GM21447 (cell line): ENCODE data around the gene MYLK4.

Source experiments
- ATAC-seq: cut with Tn5 transposase; IDR thresholded peaks from one replicate; pipeline ENCODE4 v1.9.1; 2021; ENCODE audit not compliant: unreplicated experiment

The MYLK4 gene

DNA sequence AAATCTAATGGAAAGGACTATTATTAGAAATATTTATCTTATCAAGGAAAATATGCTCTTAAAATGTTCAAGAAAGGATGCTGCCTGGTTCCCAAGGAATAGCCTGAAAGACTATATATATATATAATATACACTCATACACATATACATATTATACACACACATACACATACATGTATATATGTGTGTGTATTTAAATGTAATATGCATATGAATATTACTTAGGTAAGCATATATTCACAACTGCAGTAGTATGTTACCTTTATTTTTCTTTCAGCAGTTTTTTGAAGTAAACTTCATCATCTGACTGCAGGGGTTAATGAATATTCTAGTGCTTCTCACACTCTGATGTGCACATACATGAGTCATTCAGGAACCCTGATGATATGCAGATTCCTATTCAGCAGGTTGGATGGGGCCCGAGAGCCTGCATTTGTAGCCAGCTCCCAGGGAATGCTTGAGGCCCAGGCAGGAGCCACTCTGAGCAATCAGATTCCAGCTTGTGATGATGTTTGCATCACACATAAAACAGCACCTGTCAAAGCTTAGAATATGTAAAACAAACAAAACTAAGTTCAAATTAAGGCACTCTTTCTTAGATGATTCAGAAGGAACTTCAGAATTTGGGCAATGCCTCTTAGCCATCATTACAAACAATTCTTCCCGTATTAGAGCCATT, 16.1 kb downstream of the MYLK4 start:
- ATAC-seq = no peak

DNA sequence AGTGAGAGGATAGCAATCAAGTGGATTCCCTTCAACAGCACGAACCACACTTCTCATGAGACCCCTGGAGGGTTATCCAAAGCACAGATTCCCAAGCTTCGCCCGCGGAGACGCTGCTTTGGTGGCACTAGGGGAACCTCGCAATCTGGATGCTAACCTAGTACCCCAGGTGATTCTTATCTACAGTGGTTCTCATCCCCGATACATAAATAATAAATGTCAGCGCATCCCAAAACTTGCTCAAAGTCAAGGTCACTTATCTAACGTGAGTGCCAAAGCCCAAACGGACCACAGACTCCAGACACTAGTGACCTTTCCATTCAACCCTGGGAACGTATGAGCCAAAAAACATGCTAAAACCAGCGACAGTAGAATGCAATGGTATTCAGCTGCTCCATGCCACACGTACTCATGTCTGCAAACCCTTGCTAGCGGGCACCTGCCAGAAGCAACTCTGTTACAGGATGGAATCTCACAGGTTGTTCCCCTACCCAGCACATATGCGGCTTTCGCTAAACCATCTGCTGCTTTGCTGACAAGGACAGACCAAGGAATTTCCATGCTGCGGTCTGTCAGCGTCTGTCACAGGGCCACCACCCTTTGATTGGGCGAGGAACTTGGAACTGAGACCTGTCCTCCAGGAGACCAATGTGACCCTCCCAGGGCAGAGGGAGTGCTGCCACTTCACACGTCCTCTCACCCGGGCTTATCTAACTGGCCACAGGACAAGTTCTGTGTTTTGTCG, 16.8 kb downstream of the MYLK4 start:
- ATAC-seq = no peak

DNA sequence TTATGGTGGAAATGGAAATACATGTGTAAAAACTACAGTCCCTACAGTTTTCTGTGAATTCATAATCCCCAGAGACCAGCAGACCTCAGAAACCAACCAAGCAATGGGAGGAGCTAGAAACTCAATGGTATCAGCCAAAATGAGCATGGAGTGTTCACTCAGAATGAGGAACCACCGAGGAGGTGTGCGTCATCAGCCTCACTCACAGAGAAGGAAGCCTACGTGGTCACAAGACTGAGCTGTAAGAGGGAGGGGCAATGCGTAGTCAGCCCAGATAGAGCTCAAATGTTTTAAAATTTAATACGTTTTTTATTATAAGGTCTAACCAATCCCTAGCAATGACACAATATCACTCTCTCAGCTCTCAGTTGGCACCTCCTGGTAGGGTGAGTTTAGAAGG, 17.4 kb downstream of the MYLK4 start:
- peak; percentile 94 for ATAC-seq

DNA sequence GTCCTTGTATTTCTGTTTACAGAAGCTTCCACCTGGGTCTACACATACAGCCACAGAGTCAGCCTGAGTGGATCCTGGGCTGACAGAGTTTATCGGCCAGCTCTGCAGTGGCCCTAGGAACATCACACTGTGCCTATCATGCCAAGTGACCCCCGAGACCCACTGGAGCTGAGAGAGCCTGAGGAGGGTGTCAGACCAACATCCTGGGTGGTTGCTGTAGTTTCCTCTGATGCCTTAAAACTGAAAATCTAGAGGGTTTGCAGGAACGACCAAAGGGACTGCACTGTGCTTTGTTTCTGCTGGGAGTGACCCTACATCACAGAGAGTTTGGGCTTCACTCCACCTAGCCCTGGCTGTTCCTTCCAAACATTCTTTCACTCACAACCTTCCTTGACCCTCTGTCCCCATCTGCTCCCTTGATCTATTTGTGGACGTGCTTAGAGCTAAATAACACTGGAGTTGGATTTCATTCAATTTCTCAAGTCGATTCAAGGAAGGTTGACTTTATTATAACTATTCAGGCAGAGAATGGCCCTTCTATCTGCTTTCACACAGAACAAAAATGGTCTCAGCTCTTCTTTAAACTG, 18.1 kb downstream of the MYLK4 start:
- no peak for ATAC-seq

DNA sequence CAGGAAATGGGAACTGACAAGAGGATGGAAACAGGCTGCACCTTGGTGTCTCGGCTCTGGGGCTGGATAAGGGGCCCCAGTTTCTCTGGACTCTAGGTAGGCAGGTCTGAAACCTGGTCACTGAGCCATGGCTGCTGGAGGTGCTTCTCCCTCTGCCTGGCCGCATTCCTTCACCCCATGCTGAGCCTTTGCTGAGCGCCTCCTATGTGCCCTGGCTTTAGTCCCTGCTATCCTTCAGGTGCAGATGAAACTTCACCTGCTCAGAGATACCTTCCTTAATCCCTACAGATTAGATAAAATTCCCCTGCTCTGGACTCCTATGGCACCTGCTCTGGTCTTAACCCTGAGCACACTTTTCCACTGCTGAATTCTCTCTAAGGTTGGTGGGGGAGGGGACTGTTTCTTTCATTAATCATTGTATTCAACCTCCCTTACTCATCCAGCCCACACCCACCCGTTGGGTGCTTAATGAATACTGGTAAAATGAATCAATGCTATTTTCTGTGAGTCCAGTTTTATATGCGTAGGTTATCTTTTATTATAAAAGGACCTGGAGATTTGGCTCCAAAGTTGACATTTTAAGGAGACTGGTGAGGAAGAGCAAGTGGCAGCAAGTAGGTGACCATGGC, 19.3 kb downstream of the MYLK4 start:
- ATAC-seq = no peak

DNA sequence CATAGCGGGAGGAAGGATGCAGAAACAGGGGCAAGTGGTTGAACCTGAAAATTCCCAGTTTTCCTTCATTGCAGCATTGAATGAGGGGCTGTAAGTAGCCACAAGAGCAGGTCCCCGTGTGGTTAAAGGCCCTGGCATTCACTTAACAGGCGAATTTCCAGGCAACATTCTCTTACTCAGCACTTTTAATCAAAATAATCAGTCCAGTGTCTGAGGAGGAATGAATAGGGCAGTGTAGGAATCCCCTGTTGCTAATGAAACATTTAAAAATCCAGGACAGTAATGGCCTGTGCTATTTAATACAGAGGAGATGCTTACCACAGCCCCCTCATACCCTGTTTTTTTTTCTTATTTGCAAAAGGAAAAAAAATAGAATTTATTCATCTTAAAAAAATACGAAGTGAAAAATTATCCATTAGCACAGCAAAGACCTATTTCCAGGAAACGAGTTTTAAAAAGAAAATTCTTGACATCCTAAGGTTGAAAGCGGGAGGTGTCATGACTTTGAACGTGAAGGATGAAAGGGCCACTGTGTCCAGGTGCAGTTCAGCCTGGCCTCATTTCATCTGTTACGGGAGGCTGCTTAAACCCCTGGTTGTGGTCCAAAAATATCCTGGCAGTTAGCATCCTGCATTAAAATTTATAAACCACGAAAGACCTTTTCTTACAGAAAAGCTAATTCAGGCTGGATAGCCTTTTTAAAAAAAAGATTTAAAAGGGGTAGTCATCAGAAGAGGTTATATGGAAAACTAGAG, 20.2 kb downstream of the MYLK4 start:
- ATAC-seq = no peak

DNA sequence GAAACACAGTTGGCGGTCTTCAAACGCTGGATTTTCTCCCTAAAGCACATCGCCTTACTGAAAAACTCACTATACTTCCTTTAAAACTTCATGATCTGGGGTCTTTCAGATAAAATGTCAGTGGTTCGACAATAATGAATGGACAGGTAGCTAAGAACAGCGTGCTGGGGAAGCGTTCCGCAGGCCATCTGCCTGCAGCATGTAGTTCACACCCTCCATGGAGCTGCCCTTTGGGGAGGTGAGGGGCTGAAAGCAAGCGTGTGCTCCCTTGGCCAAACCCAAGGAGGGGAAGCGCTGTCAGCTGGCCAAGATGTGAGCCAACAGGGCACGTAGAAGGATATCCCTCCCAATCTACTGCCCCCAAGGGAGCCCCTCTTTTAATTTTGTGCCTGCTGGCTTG, 20.8 kb downstream of the MYLK4 start:
- ATAC-seq = no peak

DNA sequence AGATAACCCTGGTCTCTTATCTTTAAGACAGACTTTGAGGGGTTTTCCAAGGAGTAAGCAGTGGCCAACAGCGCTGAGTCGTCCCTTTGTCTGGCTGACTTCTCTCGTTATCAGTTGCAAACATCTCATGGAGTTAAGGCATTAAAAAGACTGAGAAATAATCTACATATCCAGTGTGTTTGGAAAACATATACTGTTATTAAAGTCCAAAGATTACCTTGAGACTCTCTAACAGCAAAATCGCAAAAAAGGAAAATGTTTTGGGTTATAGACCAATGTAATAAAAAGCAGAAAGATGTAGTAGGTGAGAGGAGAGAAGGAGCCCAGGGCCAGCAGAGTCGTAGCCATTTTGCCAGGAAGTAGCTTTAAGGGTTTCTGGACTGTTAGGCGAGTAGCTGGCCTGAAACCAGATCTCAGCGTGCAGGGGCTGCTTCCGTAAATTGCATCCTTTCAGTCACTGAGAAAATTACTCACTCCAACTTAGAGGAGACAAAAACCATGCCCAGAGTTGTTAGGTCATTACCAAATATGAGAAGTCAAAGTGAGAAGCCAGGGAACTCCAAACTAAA, 24.6 kb downstream of the MYLK4 start:
- peak; percentile 87 for ATAC-seq

DNA sequence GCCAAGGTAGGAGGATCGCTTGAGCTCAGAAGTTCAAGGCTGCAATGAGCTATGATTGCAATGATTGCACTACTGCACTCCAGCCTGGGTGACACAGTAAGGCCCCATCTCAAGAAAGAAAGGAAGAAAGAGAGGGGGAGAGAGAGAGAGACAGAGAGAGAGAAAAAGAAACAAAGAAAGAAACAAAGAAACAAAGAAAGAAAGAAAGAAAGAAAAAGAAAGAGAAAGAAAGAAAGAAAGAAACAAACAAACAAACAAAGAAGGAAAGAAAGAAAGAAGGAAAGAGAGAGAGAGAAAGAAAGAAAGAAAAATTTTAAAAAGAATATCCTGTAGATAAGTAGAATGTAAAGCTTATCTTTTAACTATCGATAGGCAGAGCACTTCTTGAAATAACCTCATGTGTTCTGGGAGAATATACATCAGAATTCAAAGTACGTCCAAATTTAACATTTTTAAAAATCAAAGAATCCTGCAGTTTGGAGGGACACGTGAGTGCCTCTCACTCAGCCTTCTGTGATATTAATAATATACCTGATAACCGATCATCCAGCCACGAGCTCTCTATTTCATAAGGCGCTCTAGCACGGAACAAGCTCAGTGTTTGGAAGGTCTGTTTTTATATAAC, 25.2 kb downstream of the MYLK4 start:
- no peak for ATAC-seq

DNA sequence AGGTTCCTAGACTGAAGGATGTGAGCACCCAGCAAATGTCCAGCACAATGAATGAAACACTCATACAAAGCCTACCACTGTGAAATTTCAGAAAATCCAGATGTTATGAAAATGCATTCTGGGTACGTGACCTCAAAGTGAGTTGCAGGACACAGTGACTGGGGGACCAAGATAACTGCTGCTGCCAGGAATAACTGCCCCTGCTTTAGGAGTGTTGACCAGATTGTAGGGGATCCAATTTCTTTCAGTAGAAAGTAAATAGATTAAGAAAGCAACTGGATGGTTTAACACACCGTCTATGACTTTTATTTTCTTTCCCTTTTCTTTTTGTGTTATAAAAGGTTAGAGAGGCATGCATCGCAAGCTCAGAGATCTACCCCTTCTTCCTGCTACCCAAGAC, 29.5 kb downstream of the MYLK4 start:
- ATAC-seq = no peak

DNA sequence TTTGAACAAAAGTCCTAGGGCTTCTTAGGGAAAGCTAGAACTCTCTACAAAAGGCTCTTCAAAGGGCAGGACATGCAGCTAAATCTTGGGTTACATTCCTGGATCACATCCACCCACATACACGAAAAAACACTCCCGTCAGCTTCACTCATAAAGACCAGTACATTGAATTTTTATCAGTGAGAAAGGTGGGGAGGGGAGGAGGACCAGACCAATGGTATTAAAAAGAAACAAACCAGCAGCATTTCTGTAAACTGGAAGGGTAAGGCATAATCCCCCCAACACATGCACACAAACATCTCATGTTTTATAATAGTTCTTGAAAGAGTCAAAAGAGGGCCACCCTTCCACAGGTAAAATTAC, 31.6 kb downstream of the MYLK4 start:
- ATAC-seq = no peak

DNA sequence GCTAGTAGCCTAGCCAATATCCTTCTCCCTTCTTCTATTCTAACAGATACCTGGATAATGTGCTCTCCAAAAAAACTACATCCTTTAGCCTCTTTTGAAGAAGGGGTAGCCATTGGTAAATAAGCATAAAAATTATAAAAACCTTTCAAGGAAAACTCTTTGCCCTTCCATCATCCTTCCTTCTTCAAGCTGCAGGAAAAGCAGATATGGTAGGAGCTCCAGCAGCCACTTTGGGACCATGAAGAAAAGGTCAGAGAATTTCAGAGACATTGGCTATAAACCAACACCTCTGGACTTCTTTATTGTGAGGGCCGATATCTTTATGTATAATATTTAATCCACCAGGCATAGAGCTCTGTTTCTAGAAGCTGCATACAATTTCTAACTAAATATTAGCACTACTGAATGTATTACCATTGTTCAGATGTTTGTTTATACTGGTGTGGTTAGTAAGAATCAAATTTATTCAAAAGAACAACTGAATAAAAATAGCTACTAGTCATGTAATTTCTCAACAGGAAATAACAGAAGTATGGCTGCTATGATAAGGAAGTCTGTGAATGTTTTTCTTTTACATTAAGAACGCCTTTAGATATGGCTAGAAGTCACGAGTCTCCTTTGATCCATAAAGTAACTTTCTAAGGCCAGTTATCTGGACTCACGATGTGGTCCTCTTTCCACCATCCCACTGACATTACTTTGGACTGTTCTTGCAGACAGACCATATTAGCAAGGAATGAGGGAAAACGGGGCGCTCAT, 32.2 kb downstream of the MYLK4 start:
- no peak for ATAC-seq

DNA sequence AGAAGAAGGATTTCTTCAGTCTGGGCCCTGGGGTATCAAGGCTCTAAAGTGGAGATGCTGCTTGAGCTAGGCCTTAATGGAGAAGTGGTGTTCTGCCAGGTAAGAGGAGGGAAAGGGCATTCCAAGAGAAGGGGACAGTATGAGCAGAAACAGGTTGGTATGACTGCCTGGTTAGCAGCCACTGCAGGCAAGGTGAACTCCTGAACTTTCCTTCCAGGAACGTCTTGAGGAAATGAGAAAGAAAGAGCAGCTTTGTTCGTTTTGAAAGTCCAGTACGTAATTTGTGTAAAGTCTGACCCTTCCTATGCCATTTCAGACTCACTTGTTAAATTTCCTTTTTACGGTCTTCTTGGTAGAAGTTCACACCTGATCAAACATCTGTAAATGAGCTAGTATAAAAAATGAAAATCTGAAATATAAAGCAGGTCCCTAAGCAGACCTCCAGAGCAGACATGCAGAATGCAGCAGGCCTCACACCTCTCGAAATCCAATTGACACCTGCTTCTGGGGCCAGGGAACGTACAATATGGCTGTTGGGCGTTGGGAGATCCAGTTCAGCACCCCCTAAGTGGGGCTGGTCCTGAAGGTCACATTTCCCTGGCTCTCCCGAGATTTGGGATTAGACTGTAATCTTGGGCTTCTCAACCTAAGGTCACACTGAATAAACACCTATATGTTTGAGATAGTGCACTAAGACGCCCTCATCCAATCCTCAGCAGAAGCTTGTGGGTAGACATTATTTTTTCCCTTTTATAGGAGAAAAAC, 33.6 kb downstream of the MYLK4 start:
- no peak for ATAC-seq

DNA sequence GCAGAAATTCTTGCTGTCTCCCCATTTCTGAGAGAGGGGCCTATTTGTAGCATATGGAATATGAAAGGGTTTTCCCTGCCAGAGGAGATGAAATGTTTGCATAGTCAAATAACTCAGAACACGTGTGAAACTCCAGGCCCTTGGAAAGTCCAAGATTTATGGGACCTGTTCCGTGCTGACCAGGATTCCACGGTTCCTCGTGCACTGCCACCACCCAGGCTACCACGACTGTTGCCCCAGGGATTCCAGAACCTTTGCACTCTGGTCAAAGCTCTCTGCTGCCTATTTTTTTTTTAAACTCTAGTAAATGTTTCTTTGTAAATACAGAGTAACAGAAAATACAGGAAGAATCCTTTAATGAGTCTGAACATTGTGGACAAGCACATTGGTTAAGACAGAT, 35.0 kb downstream of the MYLK4 start:
- no peak for ATAC-seq

DNA sequence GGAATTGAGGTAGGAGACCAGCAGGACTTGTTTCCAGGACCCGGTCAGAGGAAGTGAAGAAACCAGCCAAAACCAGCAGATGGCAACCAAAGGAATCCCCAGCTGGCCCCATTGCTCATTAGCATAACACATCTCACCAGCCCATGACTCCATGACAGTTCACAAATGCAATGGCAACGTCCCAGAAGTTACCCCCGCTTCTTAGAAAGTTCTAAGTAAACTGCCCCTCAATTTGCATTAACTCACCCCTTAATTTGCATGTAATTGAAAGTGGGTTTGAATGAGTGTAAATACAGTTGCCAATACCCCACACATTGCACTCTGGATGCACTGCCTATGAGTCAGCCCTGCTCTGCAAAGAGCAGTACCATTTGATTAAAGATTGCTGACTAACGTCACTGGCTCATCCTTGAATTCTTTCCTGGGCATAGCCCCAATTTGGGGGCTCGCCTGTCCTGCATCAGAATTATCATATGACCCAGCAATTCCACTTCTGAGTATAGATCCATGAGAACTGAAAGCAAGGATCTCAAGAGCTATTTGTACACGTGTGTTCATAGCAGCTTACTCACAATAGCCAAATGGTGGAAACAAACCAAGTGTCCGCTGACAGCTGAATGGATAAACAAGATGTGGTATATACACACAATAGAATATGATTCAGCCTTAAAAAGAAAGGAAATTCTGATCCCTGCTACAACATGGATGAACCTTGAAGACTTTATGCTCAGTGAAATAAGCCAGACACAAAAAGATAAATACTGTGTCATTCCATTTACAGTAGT, 36.4 kb downstream of the MYLK4 start:
- no peak for ATAC-seq

DNA sequence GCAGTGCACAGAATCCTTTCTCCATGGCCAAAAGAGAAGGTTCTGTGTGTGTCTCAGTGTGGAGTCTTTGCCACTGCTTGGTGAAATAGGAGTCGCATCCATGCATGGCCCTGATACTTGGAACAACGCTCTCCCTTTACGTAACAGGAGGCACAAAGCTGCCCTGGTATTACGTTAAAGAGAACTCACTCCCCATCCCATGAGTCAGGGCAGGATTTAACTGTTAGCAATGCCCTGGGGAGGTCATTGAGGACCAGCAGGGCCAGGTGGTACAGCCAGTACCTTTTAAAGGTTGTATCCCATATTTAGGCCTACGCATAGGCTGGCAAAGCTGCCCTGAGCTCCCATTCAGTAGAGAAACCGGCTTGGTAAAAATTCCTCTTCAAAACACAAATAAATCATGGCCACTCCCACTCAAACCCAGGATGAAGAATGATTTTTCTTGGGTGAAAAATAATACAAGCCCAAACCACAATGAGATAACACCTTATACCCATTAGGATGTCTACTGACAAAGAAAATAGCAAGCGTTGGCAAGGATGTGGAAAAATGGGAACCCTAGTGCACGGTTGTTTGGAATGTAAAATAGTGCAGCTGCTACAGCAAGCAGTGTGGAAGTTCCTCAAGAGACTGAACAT, 37.1 kb downstream of the MYLK4 start:
- no peak for ATAC-seq

DNA sequence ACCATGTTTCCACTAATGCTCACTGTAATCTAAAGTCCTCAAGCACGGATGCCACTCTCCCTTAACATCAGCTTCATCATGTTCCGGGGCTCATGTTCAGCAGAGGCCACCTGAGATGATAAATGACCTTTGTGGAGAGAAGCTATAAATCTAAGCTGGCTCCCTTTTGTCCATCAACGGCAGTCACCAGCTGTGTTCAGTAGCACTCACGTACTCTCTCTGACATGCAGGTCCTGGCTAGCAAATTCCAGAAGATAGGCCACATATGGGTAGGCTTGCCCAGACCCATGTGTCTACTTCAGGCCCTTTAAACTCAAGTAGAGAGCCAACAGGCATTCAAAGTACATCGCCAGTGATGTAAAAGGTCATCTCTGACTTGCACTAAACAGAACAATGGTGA, 38.6 kb downstream of the MYLK4 start:
- no peak for ATAC-seq

DNA sequence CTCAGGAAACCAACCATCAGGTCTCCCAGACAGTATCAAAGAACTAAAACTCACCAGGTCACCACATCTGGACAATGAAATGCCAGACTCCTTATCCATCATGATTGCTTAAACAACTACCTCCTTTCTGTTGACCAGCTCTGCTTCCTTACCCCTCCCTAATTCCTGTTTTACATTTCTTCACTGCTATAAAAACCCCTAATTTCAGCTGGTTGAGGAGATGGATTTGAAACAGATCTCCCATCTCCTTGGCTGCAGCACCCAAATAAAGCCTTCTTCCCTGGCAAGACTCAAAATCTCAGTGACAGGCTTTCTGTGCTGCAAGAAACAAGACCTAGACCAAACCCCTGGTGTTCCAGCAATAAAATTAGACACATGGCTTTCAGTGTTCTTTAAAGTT, 40.3 kb downstream of the MYLK4 start:
- no peak for ATAC-seq
